ENCODE measurements around the gene AIFM3.

DNA sequence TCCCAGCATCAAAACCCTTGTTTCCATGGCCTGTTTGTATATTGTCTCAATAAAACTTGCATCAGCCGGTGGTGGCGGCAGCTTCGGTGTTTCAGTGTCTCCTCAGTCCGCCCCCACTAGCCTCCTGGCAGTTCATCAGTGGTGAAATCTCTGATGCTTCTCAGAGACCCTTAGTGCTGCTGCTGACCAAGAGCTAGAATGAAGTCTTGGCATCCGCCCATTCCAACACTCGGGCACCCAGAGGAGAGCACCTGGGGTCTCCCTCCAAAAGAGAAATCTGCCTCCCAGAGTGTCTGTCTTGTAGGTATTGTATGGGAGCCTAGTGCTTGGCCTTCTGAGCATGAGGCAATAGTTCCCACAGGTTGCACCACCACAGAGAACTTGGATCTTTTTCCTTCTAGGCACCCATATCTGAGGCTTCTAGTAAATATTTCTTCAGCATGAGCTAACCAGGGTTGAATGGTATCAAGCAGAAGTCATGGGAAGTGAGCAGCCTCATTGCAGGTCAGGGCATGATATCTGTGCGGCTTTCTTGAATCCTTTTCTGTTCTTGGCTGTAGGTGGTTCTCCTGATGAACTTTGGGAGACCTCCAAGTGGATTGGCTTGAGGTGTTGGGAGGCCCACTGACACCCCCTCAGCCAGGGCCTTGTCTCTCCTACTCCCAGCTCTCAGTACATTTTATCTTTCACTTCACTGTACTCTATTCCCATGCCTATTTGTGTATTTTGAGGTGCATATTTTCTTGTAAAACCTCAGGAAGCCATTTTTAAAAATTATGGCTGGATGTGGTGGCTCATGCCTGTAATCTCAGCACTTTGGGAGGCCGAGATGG lies 13.2 kb upstream of the AIFM3 start:
- TF ChIP-seq TAF1 (IDR thresholded peaks at IDR 0.05; ENCODE audit: low read depth) (no peak), TEAD4 (IDR thresholded peaks at IDR 0.05) (no peak), EGR1 (IDR thresholded peaks at IDR 0.05) (no peak), CEBPB (IDR thresholded peaks at IDR 0.05) (no peak), RAD21 (IDR thresholded peaks at IDR 0.05; ENCODE audit: low read depth) (no peak), EP300 (IDR thresholded peaks at IDR 0.05; ENCODE audit: borderline replicate concordance) (no peak), REST (IDR thresholded peaks at IDR 0.05; ENCODE audit: low read depth) (no peak), FOXM1 (IDR thresholded peaks at IDR 0.05; ENCODE audit: borderline replicate concordance, low read depth) (no peak)
- TF ChIP-seq, protein P1, sequence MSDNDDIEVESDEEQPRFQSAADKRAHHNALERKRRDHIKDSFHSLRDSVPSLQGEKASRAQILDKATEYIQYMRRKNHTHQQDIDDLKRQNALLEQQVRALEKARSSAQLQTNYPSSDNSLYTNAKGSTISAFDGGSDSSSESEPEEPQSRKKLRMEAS (IDR thresholded peaks at IDR 0.05) = no peak

Data from Ishikawa (cell line).